ENCODE results near the gene KLHDC3. TPM values are rescaled to one million over a fixed set of nuclear protein-coding genes. Genes with fewer than 3 reads are reported as not detected.
"Not testable (repeated sequence)": the region's sequence is repeated elsewhere in the genome, so short reads cannot be mapped to it uniquely, and the experiment has no call there.

Gene KLHDC3
- total RNA-seq, 1 donor from 2014 or later, result 76.6 TPM

GRCh38 chr6:42978839-42979522 lies 35.1 kb upstream of the KLHDC3 start, which contains the start of gene PEX6:
TSS of gene PEX6 (minus strand) at chr6:42979181. CDS start at chr6:42979150, 31 bp downstream.
- intact Hi-C loops (cut with micrococcal nuclease), result loop anchor here (1.0 to 5.0 kb wide), 8 partner anchors 19 to 448 kb away; partner anchors contain the start of genes ABCC10, CNPY3, GNMT and KLC4
- H3K27me3 Mint-ChIP-seq (ENCODE audit: insufficient read depth), result no peaks in the 10 kb centered on the region
- DNase-seq (ENCODE audit: low spot score), result peak; percentile 94
- peak within 1 kb of the TSS; percentile 91 for H3K4me3 Mint-ChIP-seq
- peak within 1 kb of the TSS; percentile 96 for H3K27ac Mint-ChIP-seq
- peaks cover 11% of the 10 kb centered on the region for H3K36me3 Mint-ChIP-seq (ENCODE audit: low read depth)
- no peaks in the 10 kb centered on the region for H3K9me3 Mint-ChIP-seq
- peaks cover 38% of the 10 kb centered on the region for H3K4me1 Mint-ChIP-seq (ENCODE audit: low read depth)

- Mint-ChIP-seq H3K27me3 (ENCODE audit: insufficient read depth) (no peaks in the 10 kb centered on the region), H3K4me3 (peak overlapping the region; percentile 88), H3K27ac (peak overlapping the region; percentile 96), H3K9me3 (no peaks in the 10 kb centered on the region), H3K36me3 (ENCODE audit: low read depth) (peaks cover 10% of the 10 kb centered on the region), H3K4me1 (ENCODE audit: low read depth) (peaks cover 39% of the 10 kb centered on the region)
- no peak for DNase-seq (ENCODE audit: low spot score)
- intact Hi-C loops (cut with micrococcal nuclease), result loop anchor here (1.0 to 10.0 kb wide), 9 partner anchors 19 to 448 kb away; partner anchors contain the start of genes ABCC10, CNPY3, GNMT and KLC4
Measured at GRCh38 chr6:42979523-42980177, 34.4 kb upstream of the KLHDC3 start.

GRCh38 chr6:42981836-42982235 lies 32.2 kb upstream of the KLHDC3 start:
- DNase-seq (ENCODE audit: low spot score), result no peak
- Mint-ChIP-seq H3K4me1 (ENCODE audit: low read depth) (peaks cover 52% of the 10 kb centered on the region), H3K27ac (no peak overlapping the region), H3K36me3 (ENCODE audit: low read depth) (peaks cover 2% of the 10 kb centered on the region), H3K9me3 (no peaks in the 10 kb centered on the region), H3K27me3 (ENCODE audit: insufficient read depth) (no peaks in the 10 kb centered on the region), H3K4me3 (no peak overlapping the region)
- intact Hi-C loops (cut with micrococcal nuclease), result loop anchor here (10.0 kb wide), 1 partner anchor 237 kb away; the partner anchor contains the start of gene TBCC

GRCh38 chr6:42984001-42984923 lies 29.8 kb upstream of the KLHDC3 start, which contains the start of gene PPP2R5D:
TSS of gene PPP2R5D (plus strand) at chr6:42984570. CDS start at chr6:42984678, 108 bp downstream.
- H3K27ac Mint-ChIP-seq, result peak within 1 kb of the TSS; percentile 94
- no peaks in the 10 kb centered on the region for H3K27me3 Mint-ChIP-seq (ENCODE audit: insufficient read depth)
- peak; percentile 97 for DNase-seq (ENCODE audit: low spot score)
- intact Hi-C loops (cut with micrococcal nuclease), result loop anchor here (1.0 to 10.0 kb wide), 8 partner anchors 29 to 239 kb away; partner anchors contain the start of genes CNPY3, CUL7, KLC4 and MEA1
- peaks cover 8% of the 10 kb centered on the region for H3K36me3 Mint-ChIP-seq (ENCODE audit: low read depth)
- peak within 1 kb of the TSS; percentile 92 for H3K4me3 Mint-ChIP-seq
- peaks cover 57% of the 10 kb centered on the region for H3K4me1 Mint-ChIP-seq (ENCODE audit: low read depth)
- no peaks in the 10 kb centered on the region for H3K9me3 Mint-ChIP-seq

- intact Hi-C loops (cut with micrococcal nuclease), result loop anchor here (1.0 to 10.0 kb wide), 8 partner anchors 28 to 240 kb away; partner anchors contain the start of genes CNPY3, CUL7, KLC4 and MEA1
Measured at GRCh38 chr6:42984924-42985475, 29.0 kb upstream of the KLHDC3 start.

GRCh38 chr6:42987533-42988451 lies 26.3 kb upstream of the KLHDC3 start:
- Mint-ChIP-seq H3K4me1 (ENCODE audit: low read depth) (peaks cover 46% of the 10 kb centered on the region), H3K9me3 (no peaks in the 10 kb centered on the region), H3K4me3 (no peak overlapping the region), H3K27me3 (ENCODE audit: insufficient read depth) (no peaks in the 10 kb centered on the region), H3K36me3 (ENCODE audit: low read depth) (peaks cover 21% of the 10 kb centered on the region), H3K27ac (peak overlapping the region; percentile 14)
- intact Hi-C loops (cut with micrococcal nuclease), result loop anchor here (10.0 kb wide), 1 partner anchor 243 kb away; the partner anchor contains the start of gene TBCC
- DNase-seq (ENCODE audit: low spot score), result no peak

More at GRCh38 chr6:42984924-42985475, 29.0 kb upstream of the KLHDC3 start:
- no peak for DNase-seq (ENCODE audit: low spot score)
- Mint-ChIP-seq H3K27ac (peak overlapping the region; percentile 94), H3K9me3 (no peaks in the 10 kb centered on the region), H3K4me1 (ENCODE audit: low read depth) (peaks cover 53% of the 10 kb centered on the region), H3K36me3 (ENCODE audit: low read depth) (peaks cover 15% of the 10 kb centered on the region), H3K4me3 (peak overlapping the region; percentile 92), H3K27me3 (ENCODE audit: insufficient read depth) (no peaks in the 10 kb centered on the region)

GRCh38 chr6:42988486-42989020 lies 25.5 kb upstream of the KLHDC3 start:
- Mint-ChIP-seq H3K9me3 (no peaks in the 10 kb centered on the region), H3K27me3 (ENCODE audit: insufficient read depth) (no peaks in the 10 kb centered on the region), H3K27ac (peak overlapping the region; percentile 14), H3K4me3 (no peak overlapping the region), H3K4me1 (ENCODE audit: low read depth) (peaks cover 47% of the 10 kb centered on the region), H3K36me3 (ENCODE audit: low read depth) (peaks cover 22% of the 10 kb centered on the region)
- DNase-seq (ENCODE audit: low spot score), result no peak
- intact Hi-C loops (cut with micrococcal nuclease), result loop anchor here (10.0 kb wide), 1 partner anchor 244 kb away; the partner anchor contains the start of gene TBCC

GRCh38 chr6:42989923-42990322 lies 24.1 kb upstream of the KLHDC3 start:
- Mint-ChIP-seq H3K9me3 (no peaks in the 10 kb centered on the region), H3K4me3 (no peak overlapping the region), H3K27ac (no peak overlapping the region), H3K4me1 (ENCODE audit: low read depth) (peaks cover 44% of the 10 kb centered on the region), H3K27me3 (ENCODE audit: insufficient read depth) (no peaks in the 10 kb centered on the region), H3K36me3 (ENCODE audit: low read depth) (peaks cover 25% of the 10 kb centered on the region)
- intact Hi-C loops (cut with micrococcal nuclease), result loop anchor here (10.0 kb wide), 1 partner anchor 245 kb away; the partner anchor contains the start of gene TBCC
- no peak for DNase-seq (ENCODE audit: low spot score)

- Mint-ChIP-seq H3K36me3 (ENCODE audit: low read depth) (peaks cover 21% of the 10 kb centered on the region), H3K27me3 (ENCODE audit: insufficient read depth) (no peaks in the 10 kb centered on the region), H3K4me3 (no peak overlapping the region), H3K4me1 (ENCODE audit: low read depth) (peaks cover 13% of the 10 kb centered on the region), H3K27ac (peak overlapping the region; percentile 2), H3K9me3 (no peaks in the 10 kb centered on the region)
- DNase-seq (ENCODE audit: low spot score), result no peak
- intact Hi-C loops (cut with micrococcal nuclease), result no loop called here
Measured at GRCh38 chr6:42993445-42993844, 20.6 kb upstream of the KLHDC3 start.

- H3K4me1 Mint-ChIP-seq (ENCODE audit: low read depth), result peaks cover 4% of the 10 kb centered on the region
- DNase-seq (ENCODE audit: low spot score), result no peak
- intact Hi-C loops (cut with micrococcal nuclease), result no loop called here
- no peaks in the 10 kb centered on the region for H3K9me3 Mint-ChIP-seq
- H3K27ac Mint-ChIP-seq, result no peak overlapping the region
- no peaks in the 10 kb centered on the region for H3K27me3 Mint-ChIP-seq (ENCODE audit: insufficient read depth)
- H3K4me3 Mint-ChIP-seq, result no peak overlapping the region
- H3K36me3 Mint-ChIP-seq (ENCODE audit: low read depth), result peaks cover 8% of the 10 kb centered on the region
Measured at GRCh38 chr6:42996513-42996912, 17.5 kb upstream of the KLHDC3 start.

GRCh38 chr6:42998205-42998604 lies 15.8 kb upstream of the KLHDC3 start:
- H3K27me3 Mint-ChIP-seq (ENCODE audit: insufficient read depth); H3K9me3 Mint-ChIP-seq; intact Hi-C loops (cut with micrococcal nuclease); DNase-seq (ENCODE audit: low spot score); H3K36me3 Mint-ChIP-seq (ENCODE audit: low read depth); H3K4me1 Mint-ChIP-seq (ENCODE audit: low read depth); H3K4me3 Mint-ChIP-seq; H3K27ac Mint-ChIP-seq: not testable (repeated sequence)
